HG02678 (cell line): ENCODE data around the gene FLYWCH1.

Experiments used
- ATAC-seq: cut with Tn5 transposase; IDR thresholded peaks from one replicate; pipeline ENCODE4 v1.9.1; 2021; ENCODE audit warnings: mild to moderate bottlenecking, moderate library complexity; ENCODE audit not compliant: unreplicated experiment

Gene FLYWCH1

DNA sequence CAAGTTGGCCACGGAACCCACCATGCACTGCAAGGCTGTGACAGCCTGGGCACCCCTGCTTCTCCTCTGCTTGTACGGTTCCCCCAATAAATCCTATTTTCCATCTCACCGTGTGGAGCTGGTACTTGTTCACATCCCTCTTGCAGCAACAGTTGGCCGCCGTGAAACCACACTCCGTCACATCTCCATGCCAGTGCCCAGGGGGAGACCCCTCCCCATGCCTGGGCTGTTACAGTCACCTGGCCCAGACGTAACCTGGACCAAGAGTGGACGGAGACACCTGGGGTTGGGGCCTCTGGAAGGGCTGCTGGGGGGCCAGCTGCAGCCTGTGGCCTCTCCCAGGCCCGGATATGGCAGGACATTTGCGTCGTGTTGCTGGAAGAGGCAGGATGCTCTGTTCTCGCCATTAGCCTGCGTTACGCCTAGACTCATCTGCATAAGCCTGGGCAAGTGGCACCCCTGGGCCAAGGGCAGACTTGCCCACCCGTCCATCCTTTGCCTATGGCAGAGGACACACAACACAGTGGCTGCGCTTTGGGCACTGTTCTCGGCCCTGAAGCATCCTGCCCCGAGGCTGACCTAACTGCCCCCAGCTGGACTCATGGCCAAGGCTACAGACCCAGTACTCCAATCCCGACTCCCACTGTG lies 38.1 kb downstream of the FLYWCH1 start:
- ATAC-seq: no peak

DNA sequence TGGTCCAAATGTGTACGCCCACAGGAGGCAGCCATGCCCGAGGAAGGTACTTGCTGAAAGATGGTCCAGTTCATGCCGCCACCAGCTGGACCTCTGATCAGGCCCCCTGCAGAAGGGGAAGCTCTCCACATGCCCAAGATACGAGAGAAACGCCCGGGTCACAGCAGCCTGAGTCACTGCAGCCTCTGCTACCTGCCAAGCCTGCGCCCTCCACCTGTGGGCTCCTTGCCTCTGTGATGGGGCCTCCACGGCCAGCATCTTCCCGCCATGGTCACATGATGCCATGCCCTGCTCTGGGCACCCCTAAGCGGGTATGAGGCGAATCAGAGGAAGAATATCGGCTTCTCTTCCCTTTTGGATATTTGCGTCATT lies 38.6 kb downstream of the FLYWCH1 start:
- ATAC-seq: no peak

DNA sequence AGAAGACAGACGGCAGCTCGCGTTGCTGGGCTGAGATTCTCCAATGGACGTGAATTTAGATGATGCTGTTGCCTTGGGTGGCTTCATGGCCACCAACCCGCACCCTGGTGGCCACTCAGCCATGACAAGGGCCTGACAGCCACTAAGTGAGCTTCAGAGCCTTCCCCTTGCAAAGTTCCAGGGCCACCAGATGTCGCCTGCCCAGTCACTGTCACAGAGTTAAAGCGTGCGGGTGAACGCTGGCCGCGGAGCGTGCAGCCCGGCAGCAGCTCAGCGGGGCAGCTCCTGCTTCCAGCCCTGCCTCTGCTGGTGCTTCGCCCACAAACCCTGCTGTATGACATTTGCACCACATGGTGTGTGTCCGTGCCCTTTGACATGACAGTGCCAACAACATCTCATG lies 39.0 kb downstream of the FLYWCH1 start:
- ATAC-seq: no peak

DNA sequence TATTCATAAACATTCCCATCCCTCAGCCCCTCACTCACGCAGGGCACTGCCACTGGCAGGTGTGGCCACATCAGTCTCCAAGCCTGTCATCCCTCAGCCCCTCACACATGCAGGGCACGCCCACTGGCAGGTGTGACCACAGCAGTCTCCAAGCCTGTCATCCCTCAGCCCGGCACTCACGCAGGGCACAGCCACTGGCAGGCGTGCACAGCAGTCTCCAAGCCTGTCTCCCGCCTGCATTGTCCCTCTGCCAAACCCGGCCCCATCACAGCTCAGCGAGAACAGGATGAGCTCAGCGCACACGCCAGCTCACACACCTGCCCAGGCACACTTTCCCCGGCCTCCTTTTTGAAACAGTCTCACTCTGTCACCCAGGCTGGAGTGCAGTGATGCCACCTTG lies 40.9 kb downstream of the FLYWCH1 start:
- ATAC-seq: no peak

DNA sequence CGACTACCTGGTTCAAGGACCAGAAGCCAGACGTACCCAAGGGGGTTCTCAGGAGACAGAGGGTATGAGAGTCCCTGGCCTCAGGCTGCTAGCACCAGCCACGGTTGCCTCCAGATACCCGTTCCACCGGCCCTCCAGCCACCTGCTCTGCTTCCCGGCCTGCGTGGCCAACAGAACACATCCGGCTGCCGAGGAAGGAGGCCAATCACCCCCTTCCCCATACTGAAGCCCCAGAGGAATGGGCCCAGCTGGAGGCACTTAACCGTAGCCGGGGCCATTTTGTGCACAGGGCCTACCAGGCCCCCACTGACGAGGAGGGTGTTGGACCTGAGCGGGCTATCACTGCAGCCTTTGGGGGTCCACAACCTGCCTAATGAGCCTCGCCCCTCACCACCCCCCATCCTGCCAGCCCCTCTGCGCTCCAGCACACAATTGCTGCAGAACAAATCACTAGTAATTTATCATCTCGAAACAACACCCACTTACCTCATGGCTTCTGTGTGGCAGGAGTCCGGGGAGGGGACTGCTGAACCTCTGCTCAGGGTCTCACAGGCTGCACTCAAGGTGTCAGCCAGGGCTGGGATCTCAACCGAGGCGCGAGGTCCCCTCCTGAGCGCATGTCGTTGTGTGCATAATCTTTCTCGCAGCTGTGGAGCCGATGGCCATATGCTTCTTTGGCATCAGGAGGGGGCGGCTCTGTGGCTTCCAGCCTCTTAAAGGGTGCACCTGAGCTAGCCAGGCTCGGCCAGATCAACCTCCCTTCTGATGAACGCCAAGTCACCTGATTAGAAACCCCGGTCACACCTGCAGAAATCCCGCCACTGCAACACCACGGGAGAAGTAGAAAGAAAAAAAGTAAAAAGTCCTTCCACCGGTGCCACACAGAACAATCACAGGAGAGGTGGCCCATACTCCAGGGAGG lies 42.2 kb downstream of the FLYWCH1 start:
- ATAC-seq: no peak

DNA sequence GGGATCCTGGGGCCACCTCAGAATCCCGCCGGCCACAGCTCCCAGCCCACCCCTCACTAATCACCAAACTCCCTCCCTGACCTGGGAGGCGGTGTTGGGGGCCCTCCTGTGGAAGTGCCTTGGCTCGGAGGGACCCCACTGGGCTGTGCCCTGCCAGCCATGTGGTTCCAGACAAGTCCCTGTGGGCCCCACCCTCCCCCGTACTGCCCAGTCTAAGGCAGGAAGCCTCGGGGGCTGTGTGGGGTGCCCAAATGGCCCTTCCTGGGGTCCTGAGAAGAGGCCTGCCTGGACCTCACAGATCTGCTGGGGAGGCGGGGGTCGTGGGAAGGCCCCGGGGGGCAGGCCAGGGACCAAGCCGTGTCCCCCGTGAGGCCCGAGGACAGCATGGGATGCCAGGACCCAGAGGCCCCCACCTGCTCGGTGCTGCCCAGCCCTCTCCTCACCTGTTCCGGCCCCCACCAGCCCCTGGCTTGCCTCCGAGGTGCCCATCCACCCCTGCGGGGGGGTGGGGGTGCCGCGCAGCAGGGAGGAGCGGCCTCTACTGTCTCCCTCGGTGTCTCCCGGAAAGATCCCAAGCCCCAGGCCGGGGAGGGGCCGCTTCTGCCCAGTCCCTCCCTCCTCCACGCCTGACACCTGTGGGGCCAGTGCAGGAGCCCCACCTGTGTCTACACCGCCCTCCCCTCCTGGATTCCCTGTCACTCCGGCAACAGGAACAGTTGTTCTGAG lies 43.1 kb downstream of the FLYWCH1 start:
- no peak for ATAC-seq

DNA sequence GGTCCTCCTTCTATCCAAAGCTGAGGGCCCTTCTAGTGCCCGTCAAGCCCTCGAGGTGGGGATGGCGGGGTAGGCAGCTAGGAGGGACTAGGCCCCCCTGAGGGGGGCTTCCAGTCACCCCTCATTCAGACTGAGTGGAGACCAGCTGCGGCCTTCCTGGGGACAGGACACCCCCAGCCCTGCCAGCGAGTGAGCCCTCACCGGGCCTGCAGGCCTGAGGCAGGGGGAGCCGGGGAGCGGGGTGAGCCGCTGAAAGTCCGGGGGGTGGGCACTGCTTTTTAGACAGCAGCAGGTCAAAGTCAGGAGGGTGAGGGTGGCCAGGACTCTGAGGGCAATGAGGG lies 43.7 kb downstream of the FLYWCH1 start:
- ATAC-seq: no peak

DNA sequence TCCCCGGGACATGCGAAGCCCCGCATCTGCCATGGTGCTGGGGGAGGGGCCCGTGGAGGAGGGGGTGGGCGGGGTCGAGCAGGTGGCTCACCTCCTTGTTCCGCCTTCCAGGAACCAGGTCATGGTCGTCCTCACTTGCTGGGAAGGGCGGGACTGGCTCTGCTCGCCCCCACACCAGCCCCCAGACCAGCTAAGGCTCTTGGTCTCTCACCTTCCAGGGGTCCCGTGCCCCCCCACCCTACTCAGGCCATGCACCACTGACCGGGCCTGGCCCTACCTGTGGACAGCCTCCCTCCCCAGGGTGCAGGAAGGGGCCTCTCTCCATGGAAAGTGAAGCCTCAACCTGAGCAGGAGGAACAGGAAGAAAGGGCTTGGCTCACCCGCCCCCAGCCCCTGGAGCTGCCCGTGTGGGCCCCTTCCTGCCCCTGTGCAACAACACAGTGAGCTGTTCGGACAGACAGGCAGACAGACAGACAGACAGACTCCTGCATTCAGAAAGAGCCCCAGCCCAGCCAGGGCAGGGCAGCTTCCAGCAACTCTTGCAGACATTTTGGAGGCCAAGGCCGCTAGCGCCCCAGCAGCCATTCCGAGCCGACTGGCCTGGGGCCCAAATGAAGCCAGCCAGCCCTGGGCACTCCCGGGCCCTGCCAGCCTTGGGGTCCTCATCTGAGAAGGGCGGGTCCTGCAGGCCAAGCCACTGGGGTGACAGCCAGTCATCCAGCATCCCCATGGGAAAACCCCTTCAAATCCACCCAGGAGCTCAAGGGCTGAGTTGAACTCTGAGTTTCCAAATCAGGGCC lies 44.2 kb downstream of the FLYWCH1 start:
- ATAC-seq: no peak

DNA sequence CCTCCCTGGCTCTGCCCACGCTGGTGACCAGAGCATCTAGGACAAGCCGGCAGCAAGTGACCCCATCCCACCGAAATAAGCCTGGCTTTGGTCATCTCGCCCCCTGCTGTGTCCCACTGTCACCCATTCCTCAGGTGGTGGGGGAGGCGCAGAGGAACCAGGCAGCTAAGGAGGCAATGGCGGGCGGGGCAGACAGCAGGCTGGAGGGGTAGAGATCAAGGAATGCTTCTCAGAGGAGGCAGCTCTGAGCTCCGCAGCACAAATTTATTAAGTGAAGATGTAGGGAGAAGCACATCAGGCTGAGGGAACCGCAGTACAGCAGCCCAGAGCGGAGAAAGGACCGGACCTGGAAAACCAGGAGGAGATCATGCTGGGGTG lies 44.8 kb downstream of the FLYWCH1 start:
- no peak for ATAC-seq

DNA sequence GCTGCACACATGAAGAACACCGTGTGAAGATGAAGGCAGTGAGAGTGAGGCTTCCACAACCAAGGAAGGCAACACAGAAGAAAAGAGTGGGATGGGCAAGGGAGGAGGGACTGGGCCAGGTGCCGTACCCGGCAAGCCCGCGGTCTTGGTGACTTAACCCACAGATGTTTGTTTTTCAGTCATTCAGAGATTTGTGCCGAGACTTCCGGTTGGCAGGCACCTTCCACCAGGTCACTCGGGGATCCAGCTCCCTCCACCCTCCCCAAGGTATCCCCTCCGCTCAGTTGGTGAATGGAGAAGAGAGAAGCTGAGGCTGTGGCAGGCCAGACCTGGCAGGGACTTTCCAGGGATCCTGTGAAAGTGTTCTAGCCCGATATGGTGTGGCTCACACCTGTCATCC lies 47.5 kb downstream of the FLYWCH1 start:
- no peak for ATAC-seq

DNA sequence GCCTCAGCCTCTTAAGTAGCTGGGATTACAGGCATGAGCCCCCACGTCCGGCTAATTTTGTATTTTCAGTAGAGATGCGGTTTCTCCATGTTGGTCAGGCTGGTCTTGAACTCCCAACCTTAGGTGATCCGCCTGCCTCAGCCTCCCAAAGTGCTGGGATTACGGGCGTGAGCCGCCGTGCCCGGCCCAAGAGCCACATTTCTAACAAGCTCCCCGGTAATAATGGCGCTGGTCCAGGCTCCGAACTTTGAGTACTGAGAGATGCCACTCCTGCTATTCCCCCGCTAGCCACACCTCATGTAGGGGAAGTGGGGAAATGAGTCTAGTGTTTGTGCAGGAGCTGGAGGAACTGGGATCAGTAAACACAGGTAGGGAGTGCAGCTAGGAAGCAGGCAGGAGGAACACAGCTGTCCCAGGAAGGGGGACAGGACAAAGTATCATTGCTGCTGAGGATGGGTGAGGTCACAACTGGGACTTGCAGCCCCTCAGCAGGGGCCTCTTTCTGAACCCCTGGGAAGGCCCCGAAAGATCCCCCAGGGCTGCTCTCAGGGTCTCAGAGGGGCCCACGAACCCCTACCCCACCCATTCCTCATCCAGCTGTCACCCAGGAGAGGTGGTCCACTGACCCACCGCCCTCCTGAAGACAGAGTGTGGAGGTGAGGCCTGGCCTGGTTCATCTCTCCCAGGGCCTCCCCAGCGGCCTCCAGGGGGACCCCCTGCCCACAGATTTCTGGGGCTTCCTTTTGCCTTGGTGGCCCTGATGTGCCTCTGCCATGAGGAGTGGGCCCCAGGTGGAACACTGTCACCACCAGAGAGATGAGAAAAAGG lies 48.7 kb downstream of the FLYWCH1 start:
- ATAC-seq: no peak

DNA sequence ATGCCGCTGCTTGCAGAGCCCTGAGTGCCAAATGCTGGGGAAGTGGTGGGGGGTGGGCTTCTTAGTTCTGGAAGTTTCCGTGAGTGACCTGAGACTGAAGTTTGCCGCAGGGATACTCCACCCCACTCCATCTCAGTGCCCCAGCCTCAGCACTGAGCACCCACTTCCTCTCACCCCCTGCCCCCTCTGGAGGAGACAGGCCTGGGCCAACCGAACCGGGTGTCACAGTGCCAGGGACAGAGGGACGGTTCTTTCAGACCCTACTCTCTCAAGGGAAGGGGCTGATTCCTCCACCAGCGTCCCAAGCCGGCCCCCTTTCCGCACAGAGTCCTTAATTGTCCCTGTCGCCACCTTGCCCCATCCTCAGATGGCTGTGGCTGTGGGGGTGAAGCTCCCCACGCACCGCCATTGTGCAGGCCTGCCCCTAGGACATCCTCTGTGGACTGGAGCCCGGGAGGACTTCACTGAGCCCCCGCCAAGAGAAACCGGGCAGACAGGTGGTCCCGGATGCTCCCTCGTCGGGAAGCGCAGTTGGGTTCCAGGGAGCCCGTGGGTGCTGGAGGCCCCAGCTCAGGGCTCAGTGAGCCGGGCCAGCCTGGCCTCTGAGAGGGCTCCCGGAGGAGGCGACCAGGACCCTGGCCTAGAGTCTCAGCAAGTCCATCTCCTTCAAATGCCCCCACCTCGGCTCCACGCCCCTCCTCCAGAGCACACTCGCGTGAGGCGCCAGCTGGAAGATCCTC lies 50.8 kb downstream of the FLYWCH1 start:
- ATAC-seq: no peak

DNA sequence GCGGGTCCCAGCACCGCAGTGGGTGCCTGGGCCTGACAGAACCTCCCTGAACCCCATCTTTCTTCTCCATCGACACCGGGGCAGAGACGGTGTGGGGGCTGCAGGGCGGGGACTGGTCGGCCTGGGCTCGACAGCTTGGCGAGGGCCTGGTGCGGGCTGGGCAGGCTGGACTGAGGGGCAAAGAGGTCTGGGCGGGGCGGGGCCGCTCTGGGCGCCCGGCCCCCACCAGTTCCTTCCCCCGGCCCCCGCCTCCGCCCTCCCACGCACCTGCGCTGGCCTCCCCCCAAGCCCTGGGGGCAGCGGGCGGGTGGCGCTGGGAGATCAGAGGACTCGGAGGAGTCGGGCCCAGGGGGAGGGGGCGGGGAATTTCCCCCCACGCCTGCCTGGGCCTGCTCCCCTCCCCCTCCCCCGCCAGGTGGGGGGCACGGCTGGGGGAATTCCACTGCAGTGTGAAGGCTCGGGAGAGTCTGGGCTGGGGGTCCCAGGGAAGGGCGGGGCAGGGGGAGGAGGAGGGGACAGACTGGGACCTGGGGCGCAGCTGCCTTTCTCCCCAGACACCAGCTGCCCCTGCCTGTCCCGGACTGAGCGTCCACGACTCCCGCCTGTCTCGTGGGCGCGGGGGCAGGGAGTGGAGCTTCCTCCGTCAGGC lies 51.5 kb downstream of the FLYWCH1 start:
- no peak for ATAC-seq

DNA sequence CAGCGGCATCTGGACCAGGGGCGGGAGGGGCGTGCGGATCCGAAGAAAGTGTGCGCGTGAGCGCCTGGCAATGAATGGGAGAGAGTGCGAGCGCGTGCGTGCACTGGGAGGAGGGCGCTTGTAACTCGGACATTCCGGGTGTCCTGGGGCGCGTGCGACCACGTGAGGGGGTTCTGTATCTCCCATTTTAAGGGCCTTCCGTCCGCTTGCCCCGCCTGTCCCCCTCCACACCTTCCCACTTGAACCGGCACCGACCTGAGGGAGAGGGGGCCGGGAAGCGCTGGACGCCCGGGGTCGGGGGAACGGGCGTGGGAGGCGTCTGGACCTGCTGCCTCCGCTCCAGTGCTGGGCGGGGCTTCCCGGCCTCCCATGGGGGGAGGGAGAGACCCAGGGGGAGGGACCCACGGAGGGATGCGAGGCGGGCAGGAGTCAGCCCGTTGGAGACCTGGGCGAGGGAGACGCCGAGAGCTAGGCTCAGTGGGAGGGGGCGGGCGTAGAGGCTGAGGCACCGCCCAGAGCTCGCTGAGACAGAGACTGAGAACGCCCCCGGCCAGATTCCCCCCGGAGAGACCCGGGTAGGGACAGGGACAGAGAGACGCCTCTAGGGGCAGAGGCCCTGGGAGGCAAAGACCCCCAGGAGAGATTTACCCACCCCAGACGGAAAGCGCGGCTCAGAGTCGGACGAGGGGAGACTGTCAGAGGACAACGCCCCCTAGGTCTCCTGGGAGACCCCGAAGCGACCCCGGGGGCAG lies 52.2 kb downstream of the FLYWCH1 start, which contains the start of gene KREMEN2:
Gene KREMEN2, plus strand, starts transcription at position 553 of the 752 bp plus-strand sequence. CDS start 246 bp downstream, outside the sequence.
- no peak for ATAC-seq

DNA sequence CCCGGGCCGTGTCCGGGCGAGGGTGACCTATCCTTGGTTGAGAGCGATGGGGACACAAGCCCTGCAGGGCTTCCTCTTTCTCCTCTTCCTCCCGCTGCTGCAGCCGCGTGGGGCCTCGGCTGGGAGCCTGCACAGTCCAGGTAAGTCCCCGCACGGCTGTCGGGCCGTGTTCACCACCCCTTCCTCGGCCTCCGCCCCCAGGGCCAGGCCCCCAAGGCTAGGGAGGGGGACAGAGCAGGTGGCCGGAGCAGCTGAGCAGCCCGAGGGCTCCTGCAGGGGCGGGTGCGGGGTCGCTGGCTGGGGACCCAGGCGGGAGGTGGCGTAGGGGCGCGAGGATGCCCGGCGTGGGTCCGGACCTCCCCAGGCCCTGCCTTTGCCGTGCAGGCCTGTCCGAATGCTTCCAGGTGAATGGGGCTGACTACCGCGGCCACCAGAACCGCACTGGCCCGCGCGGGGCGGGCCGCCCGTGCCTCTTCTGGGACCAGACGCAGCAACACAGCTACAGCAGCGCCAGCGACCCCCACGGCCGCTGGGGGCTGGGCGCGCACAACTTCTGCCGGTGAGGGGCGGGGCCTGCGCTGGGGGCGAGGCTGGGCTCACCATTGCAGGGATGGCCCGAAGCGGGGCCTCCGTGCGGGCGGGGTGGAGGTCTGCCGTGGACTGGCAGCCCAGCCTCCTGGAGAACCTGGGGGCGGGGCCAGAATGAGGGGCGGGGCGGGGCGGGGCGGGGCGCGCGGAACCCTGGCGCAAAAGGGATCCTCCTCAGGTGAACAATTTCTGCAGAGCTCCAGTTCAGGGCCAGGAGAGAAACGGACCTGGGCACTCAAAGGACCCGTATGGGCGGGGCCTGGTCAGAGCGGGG lies 53.0 kb downstream of the FLYWCH1 start:
- ATAC-seq: no peak

DNA sequence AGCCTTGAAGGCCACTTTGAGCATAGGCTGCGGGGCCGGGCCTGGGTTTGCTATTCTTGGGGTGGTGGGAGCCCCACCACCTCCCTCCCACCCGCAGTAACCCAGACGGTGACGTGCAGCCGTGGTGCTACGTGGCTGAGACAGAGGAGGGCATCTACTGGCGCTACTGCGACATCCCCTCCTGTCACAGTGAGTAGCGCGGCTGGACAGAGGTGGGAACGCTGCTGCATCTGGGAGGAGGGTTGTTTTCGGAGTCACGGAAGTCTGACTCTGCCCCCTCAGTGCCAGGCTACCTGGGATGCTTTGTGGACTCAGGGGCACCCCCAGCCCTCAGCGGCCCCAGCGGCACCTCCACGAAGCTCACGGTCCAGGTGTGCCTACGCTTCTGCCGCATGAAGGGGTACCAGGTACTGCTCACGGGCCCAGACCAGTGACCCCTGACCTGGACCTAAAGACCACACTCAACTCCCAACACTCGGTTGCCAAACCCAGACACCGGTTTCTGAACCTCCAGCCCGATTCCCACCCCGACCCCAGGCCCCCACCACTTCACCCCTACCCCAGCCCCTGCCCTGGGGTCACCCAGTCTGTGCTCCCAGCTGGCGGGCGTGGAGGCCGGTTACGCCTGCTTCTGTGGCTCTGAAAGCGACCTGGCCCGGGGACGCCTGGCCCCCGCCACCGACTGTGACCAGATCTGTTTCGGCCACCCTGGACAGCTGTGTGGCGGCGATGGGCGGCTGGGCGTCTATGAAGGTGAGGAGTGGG lies 54.5 kb downstream of the FLYWCH1 start:
- no peak for ATAC-seq

DNA sequence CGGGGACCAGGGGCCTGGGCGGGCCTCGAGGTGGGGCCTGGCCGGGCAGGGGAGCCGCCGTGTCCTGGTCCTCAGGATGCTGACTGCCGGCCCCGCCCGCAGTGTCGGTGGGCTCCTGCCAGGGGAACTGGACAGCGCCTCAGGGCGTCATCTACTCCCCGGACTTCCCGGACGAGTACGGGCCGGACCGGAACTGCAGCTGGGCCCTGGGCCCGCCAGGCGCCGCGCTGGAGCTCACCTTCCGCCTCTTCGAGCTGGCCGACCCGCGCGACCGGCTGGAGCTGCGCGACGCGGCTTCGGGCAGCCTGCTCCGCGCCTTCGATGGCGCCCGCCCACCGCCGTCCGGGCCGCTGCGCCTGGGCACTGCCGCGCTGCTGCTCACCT lies 55.1 kb downstream of the FLYWCH1 start:
- no peak for ATAC-seq
